CD8-positive, alpha-beta memory T cell (primary cell): Measurements from ENCODE around the gene E4F1. TPM values are rescaled to one million over a fixed set of nuclear protein-coding genes. Genes with fewer than 3 reads are reported as not detected.
A peak's percentile ranks its signal among the peaks of the same experiment; 100 is the strongest.
"Not testable (repeated sequence)": the region's sequence is repeated elsewhere in the genome, so short reads cannot be mapped to it uniquely, and the experiment has no call there.

ENCODE experiments used
- CTCF ChIA-PET: fragments of 350-600 bp; sonication (Branson Sonifier 250); formaldehyde crosslinking; loops from one replicate; lab custom pipeline; 2021; ENCODE audit warnings: antibody characterized with exemption; lab: Charles Lee
- POLR2A ChIA-PET: fragments of 350-600 bp; sonication (Branson Sonifier 250); formaldehyde crosslinking; loops from one replicate; lab custom pipeline; 2021; ENCODE audit warnings: antibody characterized with exemption; lab: Charles Lee
- DNase-seq, 5 donors: peaks; one replicate each; pipeline versions ENCODE4 v3.0.0 to v3.0.0-alpha.2; 2020 to 2022; ENCODE audit warnings: mixed read lengths in 1 of 5
- H3K27ac ChIP-seq: one replicate; pipeline ENCODE4 v1.7.0; 2013; ENCODE audit warnings: low read depth, mild to moderate bottlenecking, low read length, moderate library complexity
- H3K27me3 ChIP-seq: 2 replicates; pipeline ENCODE4 v1.7.0; 2013; ENCODE audit warnings: low read length, mild to moderate bottlenecking; ENCODE audit not compliant: insufficient read depth, poor library complexity, severe bottlenecking
- H3K36me3 ChIP-seq: 2 replicates; pipeline ENCODE4 v1.7.0; 2013; ENCODE audit warnings: mild to moderate bottlenecking, low read length, moderate library complexity; ENCODE audit not compliant: insufficient read depth
- H3K4me1 ChIP-seq: 2 replicates; pipeline ENCODE4 v1.7.0; 2013; ENCODE audit warnings: mild to moderate bottlenecking, low read length, moderate library complexity; ENCODE audit not compliant: insufficient read depth
- H3K4me3 ChIP-seq: 2 replicates; pipeline ENCODE4 v1.7.0; 2013; ENCODE audit warnings: mild to moderate bottlenecking, low read length
- H3K9me3 ChIP-seq: 2 replicates; pipeline ENCODE4 v1.7.0; 2013; ENCODE audit warnings: mild to moderate bottlenecking, low read length
- H3K27ac Mint-ChIP-seq, 8 donors: one replicate each; pipeline ENCODE4 v1.8.0; 2020 to 2021; ENCODE audit warnings: mixed read lengths in 8 of 8, mild to moderate bottlenecking in 6 of 8, inconsistent platforms in 3 of 8, moderate library complexity in 3 of 8
- H3K27me3 Mint-ChIP-seq, 2 donors: one replicate each; pipeline ENCODE4 v1.8.0; 2020 to 2021; ENCODE audit warnings: mixed read lengths in 2 of 2, mild to moderate bottlenecking in 1 of 2, moderate library complexity in 1 of 2
- H3K36me3 Mint-ChIP-seq, 3 donors: one replicate each; pipeline ENCODE4 v1.8.0; 2020 to 2021; ENCODE audit warnings: mixed read lengths in 3 of 3, inconsistent platforms in 1 of 3, mild to moderate bottlenecking in 1 of 3
- H3K4me1 Mint-ChIP-seq, 3 donors: one replicate each; pipeline ENCODE4 v1.8.0; 2020 to 2021; ENCODE audit warnings: mixed read lengths in 3 of 3, inconsistent platforms in 1 of 3, mild to moderate bottlenecking in 1 of 3
- H3K4me3 Mint-ChIP-seq, 7 donors: one replicate each; pipeline ENCODE4 v1.8.0; 2020 to 2021; ENCODE audit warnings: mixed read lengths in 7 of 7, mild to moderate bottlenecking in 6 of 7, moderate library complexity in 4 of 7, inconsistent platforms in 2 of 7
- H3K9me3 Mint-ChIP-seq, 5 donors: one replicate each; pipeline ENCODE4 v1.8.0; 2020 to 2022; ENCODE audit warnings: mixed read lengths in 5 of 5, mild to moderate bottlenecking in 3 of 5, moderate library complexity in 2 of 5, inconsistent platforms in 1 of 5
- polyA plus RNA-seq: library from polyadenylated mRNA; unstranded; fragments of 300-500 nt; fragmentation: Illumina TruSeq; gene quantifications from one replicate; pipeline ENCODE4 v1.2.3, GENCODE V29; 2021
- total RNA-seq, 2 experiments: library from RNA; stranded (reverse); gene quantifications; one replicate each; pipeline ENCODE4 v1.2.3, GENCODE V29; 2021

The E4F1 gene
- total and polyA plus RNA-seq, 3 experiments from 2014 or later = 16.5 to 29.8 (median 28.9) TPM

DNA sequence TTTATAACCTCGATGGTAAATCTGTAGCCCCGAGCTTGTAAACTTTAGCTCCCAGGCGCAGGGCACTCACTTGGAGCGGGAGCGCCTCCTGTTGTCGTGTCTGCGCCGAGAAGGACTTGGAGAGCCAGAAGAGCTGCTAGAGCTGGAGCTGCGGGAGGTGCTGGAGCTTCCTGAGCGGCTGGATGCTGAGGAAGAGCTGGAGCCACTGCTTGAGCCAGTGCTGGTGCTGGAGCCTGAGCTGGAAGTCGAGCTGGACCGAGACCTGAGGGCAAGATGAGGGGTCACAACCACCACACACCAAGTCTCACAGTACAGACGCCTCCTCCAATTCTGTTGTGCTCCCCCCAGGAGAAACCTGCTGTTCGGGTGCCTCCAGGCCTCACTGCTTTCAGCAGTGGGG, 39.6 kb downstream of the E4F1 start:
- peaks cover 18% of the 10 kb centered on the region for H3K4me1 ChIP-seq
- H3K36me3 Mint-ChIP-seq = peaks cover 0 to 82% (median 12%) of the 10 kb centered on the region in 3 donors

DNA sequence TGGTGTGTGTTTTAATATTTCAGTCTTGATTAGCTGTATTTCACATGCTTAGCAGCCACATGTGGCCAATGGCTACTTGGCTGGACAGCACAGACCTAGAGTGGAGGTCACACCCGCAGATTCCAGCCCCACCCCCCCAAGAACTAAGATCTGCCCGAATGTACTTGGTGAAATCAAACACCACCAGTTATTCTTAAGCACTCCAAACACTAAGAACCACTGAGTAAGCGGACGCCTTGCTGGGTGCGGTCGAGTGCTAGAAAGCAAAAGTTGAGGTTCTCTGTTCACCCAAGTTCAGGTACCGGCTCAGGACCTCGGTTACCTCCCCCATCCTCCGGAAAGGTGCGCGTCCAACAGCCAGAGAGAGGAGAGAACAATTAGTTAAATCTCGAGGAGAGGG, 43.5 kb downstream of the E4F1 start:
- Histone ChIP-seq H3K27ac (peak overlapping the region; percentile 88), H3K4me3 (peak overlapping the region; percentile 88), H3K4me1 (peaks cover 28% of the 10 kb centered on the region), H3K36me3 (peaks cover 24% of the 10 kb centered on the region)
- POLR2A ChIA-PET, H3K9me3 Mint-ChIP-seq, H3K9me3 ChIP-seq, H3K27me3 Mint-ChIP-seq, CTCF ChIA-PET, H3K27me3 ChIP-seq: not testable (repeated sequence)
- Mint-ChIP-seq H3K36me3 (peaks cover 0 to 52% (median 7%) of the 10 kb centered on the region in 3 donors), H3K4me3 (peak overlapping the region; percentile 95 to 98 (median 97)), H3K27ac (peak overlapping the region; percentile 62 to 98 (median 94)), H3K4me1 (peaks cover 33 to 46% (median 35%) of the 10 kb centered on the region in 3 donors)
- DNase-seq = peak in 1 of 5 donors; percentile 13

More for the DNA sequence above, 39.6 kb downstream of the E4F1 start:
- DNase-seq, H3K9me3 Mint-ChIP-seq, POLR2A ChIA-PET, H3K27me3 Mint-ChIP-seq, H3K27ac ChIP-seq, H3K27me3 ChIP-seq, H3K9me3 ChIP-seq, H3K4me3 ChIP-seq: not testable (repeated sequence)
- H3K27ac Mint-ChIP-seq = peak overlapping the region in 2 of 8 donors; percentile 24 to 57
- peak overlapping the region in 1 of 7 donors; percentile 54 for H3K4me3 Mint-ChIP-seq
- H3K4me1 Mint-ChIP-seq = peaks cover 26 to 31% (median 28%) of the 10 kb centered on the region in 3 donors
- peaks cover 46% of the 10 kb centered on the region for H3K36me3 ChIP-seq
- CTCF ChIA-PET = interaction anchor here (1.2 to 1.5 kb wide), 2 partner anchors 48 to 68 kb away, joined by 3 to 4 read pairs; no protein-coding TSS in a partner anchor

DNA sequence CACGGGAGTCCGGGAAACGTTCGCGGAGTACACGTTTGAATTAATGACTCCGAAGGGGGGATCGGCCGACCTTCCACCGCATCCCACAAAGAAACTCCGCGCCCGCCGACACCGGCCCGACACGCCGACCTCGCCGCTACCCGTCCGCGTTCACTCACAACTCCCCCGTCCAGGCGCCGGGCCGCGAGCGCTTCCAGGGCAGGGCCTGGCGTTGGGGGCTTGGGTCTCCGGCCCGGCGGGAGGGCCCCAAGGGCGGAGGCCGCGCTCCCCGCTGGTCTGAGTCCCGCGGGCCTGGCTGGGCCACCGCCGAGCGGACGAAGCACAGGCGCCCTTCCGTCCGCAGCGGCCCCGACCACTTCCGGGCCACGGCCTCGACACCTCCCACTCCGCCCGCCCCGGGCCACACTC, 44.1 kb downstream of the E4F1 start:
- Histone ChIP-seq H3K4me1 (peaks cover 28% of the 10 kb centered on the region), H3K4me3 (peak overlapping the region; percentile 88), H3K27ac (peak overlapping the region; percentile 88), H3K36me3 (peaks cover 18% of the 10 kb centered on the region)
- peaks cover 33 to 46% (median 35%) of the 10 kb centered on the region in 3 donors for H3K4me1 Mint-ChIP-seq
- CTCF ChIA-PET, H3K9me3 Mint-ChIP-seq, POLR2A ChIA-PET, H3K9me3 ChIP-seq, H3K27me3 Mint-ChIP-seq, DNase-seq, H3K27me3 ChIP-seq: not testable (repeated sequence)
- peak overlapping the region; percentile 95 to 98 (median 97) for H3K4me3 Mint-ChIP-seq
- peaks cover 0 to 46% (median 3%) of the 10 kb centered on the region in 3 donors for H3K36me3 Mint-ChIP-seq
- H3K27ac Mint-ChIP-seq = peak overlapping the region; percentile 97 to 99 (median 98)

DNA sequence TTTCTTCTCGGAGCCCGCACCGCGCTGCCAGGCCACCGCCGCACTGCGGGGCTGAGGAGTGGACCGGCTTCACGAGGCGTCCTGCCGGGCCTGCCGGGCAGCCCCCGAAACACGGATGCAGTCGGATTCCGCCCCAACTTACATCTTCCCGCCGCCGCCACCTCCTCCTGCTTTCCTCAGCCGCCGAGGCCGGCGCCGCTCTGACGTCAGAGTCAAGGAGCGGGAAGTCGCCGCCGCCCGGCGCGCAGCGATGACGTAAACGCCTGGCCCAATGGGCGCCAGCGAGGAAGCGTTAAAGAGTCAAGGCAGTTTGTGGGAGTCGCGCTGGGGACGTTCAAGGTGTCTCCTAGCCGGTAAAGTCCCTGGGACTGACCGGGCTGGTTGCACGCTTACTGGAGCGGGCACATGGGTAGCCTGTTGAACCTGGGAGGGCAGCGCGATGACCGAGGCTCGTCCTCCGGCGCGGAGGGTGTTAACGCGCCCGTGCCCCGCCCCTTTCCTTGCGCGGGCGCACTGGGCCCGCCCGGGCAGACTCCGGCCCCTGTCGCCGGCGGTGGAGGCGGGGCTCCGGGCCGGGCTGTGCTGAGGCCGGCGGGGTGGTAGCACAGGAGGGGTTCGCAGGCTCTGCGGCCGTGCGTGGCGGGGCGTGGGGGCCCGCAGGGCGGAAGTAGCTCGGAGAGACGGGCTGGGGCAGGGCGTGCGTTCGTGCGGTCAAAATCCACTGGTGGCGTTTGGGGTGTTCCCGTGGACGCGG, 44.7 kb downstream of the E4F1 start, which contains the start of gene RNPS1:
Gene RNPS1 (minus strand): TSS at position 214 of the 754 bp plus-strand sequence. CDS start 3,483 bp downstream, outside the sequence.
- Mint-ChIP-seq H3K4me1 (peaks cover 33 to 46% (median 35%) of the 10 kb centered on the region in 3 donors), H3K9me3 (no peaks in the 10 kb centered on the region), H3K27ac (peak within 1 kb of the TSS; percentile 97 to 99 (median 98)), H3K27me3 (no peaks in the 10 kb centered on the region), H3K36me3 (peaks cover 0 to 40% (median 0%) of the 10 kb centered on the region in 3 donors), H3K4me3 (peak within 1 kb of the TSS; percentile 95 to 98 (median 97))
- H3K4me1 ChIP-seq = peaks cover 28% of the 10 kb centered on the region
- DNase-seq = peak; percentile 93 to 97 (median 95)
- H3K9me3 ChIP-seq = no peaks in the 10 kb centered on the region
- peak within 1 kb of the TSS; percentile 88 for H3K27ac ChIP-seq
- ChIA-PET POLR2A (interaction anchor here (0.5 to 1.1 kb wide), 4 partner anchors 16 to 113 kb away, joined by 3 to 8 read pairs (median 4); partner anchors contain the start of genes ECI1 and TRAF7), CTCF (interaction anchor here (1.2 kb wide), 2 partner anchors 17 to 56 kb away, joined by 3 to 6 read pairs; partner anchors contain the start of gene ECI1)
- H3K4me3 ChIP-seq = peak within 1 kb of the TSS; percentile 88
- peaks cover 13% of the 10 kb centered on the region for H3K36me3 ChIP-seq
- H3K27me3 ChIP-seq = no peaks in the 10 kb centered on the region

DNA sequence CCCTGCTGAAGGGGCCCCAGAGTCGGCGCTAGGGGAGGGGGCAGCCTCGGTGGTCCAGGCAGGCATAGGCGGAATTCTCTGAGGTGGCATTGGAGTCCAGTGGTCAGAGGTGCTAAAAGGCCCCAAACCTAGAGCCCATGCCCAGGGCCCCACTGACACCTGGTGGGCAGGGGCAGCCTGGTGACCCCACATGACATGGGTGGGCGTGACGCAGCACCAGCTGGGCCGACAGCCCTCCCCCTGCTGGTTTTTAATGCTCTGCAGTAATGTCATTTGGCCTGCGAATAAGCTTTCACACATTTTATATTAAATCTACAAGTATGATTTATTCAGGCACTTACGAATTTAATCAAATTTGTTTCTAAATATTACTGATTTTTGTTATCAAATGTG, 46.7 kb downstream of the E4F1 start:
- no peak overlapping the region for H3K27ac ChIP-seq
- H3K4me1 ChIP-seq = peaks cover 25% of the 10 kb centered on the region
- Mint-ChIP-seq H3K27ac (peak overlapping the region in 3 of 8 donors; percentile 58 to 98 (median 92)), H3K9me3 (no peaks in the 10 kb centered on the region), H3K36me3 (peaks cover 0 to 23% (median 0%) of the 10 kb centered on the region in 3 donors), H3K27me3 (no peaks in the 10 kb centered on the region), H3K4me3 (peak overlapping the region in 5 of 7 donors; percentile 96 to 98 (median 97)), H3K4me1 (peaks cover 25 to 36% (median 28%) of the 10 kb centered on the region in 3 donors)
- ChIA-PET CTCF (interaction anchor here (1.6 kb wide), 2 partner anchors 75 to 231 kb away, joined by 3 read pairs; no protein-coding TSS in a partner anchor), POLR2A (no interaction called here)
- no peaks in the 10 kb centered on the region for H3K9me3 ChIP-seq
- H3K36me3 ChIP-seq = no peaks in the 10 kb centered on the region
- H3K4me3 ChIP-seq = no peak overlapping the region
- peak in 1 of 5 donors; percentile 29 for DNase-seq
- no peaks in the 10 kb centered on the region for H3K27me3 ChIP-seq

DNA sequence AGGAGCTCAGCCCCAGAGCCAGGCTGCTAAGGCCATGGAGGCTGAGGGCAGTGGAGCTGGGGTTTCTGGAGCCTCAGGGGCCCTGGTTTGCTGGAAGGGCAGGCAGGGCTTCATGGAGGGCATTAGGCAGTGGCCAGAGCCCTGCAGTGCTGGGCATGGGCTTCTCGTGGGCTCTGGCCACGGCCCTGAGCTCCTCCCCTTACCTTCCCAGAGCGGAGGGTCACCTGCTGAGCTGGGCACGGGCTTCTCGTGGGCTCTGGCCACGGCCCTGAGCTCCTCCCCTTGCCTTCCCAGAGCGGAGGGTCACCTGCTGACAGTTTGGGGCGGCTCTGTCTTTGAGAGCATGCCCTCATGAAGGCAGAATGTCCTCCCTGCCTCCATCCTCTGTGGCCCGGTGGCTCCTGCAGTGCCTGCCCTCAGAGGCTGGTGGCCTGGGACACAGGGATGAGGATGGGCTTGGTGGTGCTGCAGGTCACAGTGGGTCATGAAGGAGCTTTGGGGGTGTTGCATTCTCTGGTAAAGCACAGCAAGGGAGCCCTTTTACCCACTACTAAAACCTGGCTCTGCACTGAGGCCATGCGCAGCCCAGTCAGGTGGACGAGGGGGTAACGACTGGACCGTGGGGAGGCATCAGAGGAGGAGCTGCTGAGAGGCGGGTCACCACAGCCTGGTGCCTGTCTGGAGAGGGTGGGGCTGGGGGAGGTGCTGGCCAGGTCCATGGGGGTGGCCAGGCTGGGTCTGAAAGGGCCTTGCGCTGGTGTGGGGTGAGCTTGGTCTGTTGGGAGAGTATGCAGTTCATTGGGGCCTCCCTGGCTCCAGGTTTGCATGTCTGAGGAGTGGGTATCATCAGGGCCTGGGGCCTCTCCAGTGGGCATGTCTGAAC, 47.4 kb downstream of the E4F1 start:
- ChIA-PET POLR2A (no interaction called here), CTCF (interaction anchor here (1.6 kb wide), 2 partner anchors 76 to 230 kb away, joined by 3 read pairs; no protein-coding TSS in a partner anchor)
- peak in 1 of 5 donors; percentile 41 for DNase-seq
- peaks cover 0 to 19% (median 0%) of the 10 kb centered on the region in 3 donors for H3K36me3 Mint-ChIP-seq
- Histone ChIP-seq H3K9me3 (no peaks in the 10 kb centered on the region), H3K27me3 (no peaks in the 10 kb centered on the region), H3K4me3 (no peak overlapping the region), H3K36me3 (no peaks in the 10 kb centered on the region), H3K27ac (no peak overlapping the region), H3K4me1 (peaks cover 20% of the 10 kb centered on the region)
- H3K4me1 Mint-ChIP-seq = peaks cover 20 to 30% (median 21%) of the 10 kb centered on the region in 3 donors
- H3K27ac Mint-ChIP-seq = peak overlapping the region in 2 of 8 donors; percentile 50 to 64
- H3K4me3 Mint-ChIP-seq = peak overlapping the region in 2 of 7 donors; percentile 22 to 66
- no peaks in the 10 kb centered on the region for H3K27me3 Mint-ChIP-seq
- no peaks in the 10 kb centered on the region for H3K9me3 Mint-ChIP-seq

DNA sequence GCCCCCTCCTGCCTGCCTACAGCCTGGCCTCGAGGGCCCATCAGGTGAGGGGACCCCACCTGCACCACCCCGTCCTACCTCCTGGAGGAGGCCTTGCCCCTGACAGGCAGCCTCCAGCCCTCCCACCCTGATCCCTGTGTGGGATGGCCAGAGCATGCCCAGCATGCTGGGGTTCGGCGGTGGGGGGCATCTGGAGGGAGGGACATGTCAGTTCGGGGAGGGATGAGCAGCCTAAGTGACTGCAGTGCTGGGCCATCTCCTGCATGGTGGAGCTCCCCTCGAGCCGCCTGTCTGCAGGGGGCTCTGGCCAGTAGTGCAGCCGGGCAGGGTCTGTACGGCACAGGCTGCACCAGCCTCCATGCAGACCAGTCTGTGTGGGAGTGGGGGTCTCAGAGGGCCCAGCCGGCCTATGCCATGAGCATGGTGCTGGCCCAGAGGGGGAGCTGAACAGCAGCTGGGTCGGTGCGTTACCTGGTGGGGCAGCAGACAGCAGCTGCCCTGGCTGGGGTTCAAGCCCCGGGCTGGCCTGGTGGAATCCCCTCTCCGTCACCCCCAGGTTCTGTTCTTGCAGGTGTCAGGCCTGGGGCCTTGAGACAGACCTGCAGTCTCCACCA, 48.6 kb downstream of the E4F1 start:
- peaks cover 10% of the 10 kb centered on the region for H3K4me1 ChIP-seq
- DNase-seq = peak in 1 of 5 donors; percentile 14
- H3K9me3 Mint-ChIP-seq = no peaks in the 10 kb centered on the region
- H3K27ac Mint-ChIP-seq = peak overlapping the region in 2 of 8 donors; percentile 29 to 64
- H3K27me3 Mint-ChIP-seq = no peaks in the 10 kb centered on the region
- H3K36me3 Mint-ChIP-seq = peaks cover 0 to 10% (median 0%) of the 10 kb centered on the region in 3 donors
- H3K27me3 ChIP-seq = no peaks in the 10 kb centered on the region
- H3K4me1 Mint-ChIP-seq = peaks cover 9 to 19% (median 10%) of the 10 kb centered on the region in 3 donors
- H3K9me3 ChIP-seq = no peaks in the 10 kb centered on the region
- H3K36me3 ChIP-seq = no peaks in the 10 kb centered on the region
- no peak overlapping the region for H3K4me3 ChIP-seq
- H3K27ac ChIP-seq = no peak overlapping the region
- no peak overlapping the region for H3K4me3 Mint-ChIP-seq
- CTCF ChIA-PET = no interaction called here
- POLR2A ChIA-PET = no interaction called here
